MM.1S (cell line): ENCODE data around the gene SRGAP3.

ENCODE experiments used
- EZH2 ChIP-seq: fragments of 300-600 bp; sonication (generic); optimal IDR thresholded peaks from 2 replicates; pipeline ENCODE3; 2017; ENCODE audit warnings: low read depth, mild to moderate bottlenecking, antibody characterized with exemption, low read length, mixed read lengths
- EZH2phosphoT487 ChIP-seq: fragments of 300-600 bp; sonication (generic); IDR thresholded peaks from 2 replicates; pipeline ENCODE4 v1.6.1; 2018; ENCODE audit warnings: antibody characterized with exemption, low read length
- TF ChIP-seq, protein P1 (sequence below): fragments of 300-600 bp; sonication (generic); IDR thresholded peaks from 2 replicates; pipeline ENCODE4 v1.5.1; 2016; ENCODE audit warnings: antibody characterized with exemption, low read length, mixed read lengths

DNA sequence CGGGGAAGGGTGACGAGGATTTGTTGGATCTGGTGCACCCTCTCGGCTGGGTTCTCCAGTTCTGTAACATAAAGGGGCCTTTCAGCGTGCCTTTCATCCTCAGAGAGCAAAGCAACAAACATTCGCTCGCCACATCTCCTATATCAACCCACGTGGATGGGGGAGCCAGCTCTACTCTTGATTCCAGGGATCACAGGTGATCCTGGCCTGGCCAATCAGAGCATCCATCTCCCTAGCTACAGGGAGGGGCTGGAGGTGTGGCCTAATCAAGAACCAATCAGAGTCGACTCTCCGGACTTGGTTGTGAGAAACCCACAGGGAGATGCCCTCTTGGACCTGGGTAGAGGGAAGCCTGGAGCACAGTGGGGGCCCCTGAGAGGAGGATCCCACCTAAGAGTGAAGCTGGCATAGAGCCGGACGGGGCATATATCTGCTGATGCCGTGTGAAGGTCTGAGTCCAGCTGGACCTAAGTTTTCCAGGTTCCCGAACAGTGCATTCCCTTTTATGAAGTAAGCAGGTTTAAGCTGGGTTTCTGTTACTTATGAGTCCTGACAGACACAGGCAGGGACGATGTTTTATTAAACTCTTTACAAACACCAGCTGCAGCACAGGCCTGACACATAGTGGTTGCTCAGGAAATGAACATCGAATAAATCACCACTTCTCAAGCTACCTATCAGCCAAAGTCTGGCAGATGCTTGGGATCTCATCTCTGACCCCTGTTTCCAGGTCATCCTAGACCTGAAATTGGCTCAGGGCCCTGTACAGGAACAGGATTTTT, 235.5 kb downstream of the SRGAP3 start:
- TF ChIP-seq, protein P1, sequence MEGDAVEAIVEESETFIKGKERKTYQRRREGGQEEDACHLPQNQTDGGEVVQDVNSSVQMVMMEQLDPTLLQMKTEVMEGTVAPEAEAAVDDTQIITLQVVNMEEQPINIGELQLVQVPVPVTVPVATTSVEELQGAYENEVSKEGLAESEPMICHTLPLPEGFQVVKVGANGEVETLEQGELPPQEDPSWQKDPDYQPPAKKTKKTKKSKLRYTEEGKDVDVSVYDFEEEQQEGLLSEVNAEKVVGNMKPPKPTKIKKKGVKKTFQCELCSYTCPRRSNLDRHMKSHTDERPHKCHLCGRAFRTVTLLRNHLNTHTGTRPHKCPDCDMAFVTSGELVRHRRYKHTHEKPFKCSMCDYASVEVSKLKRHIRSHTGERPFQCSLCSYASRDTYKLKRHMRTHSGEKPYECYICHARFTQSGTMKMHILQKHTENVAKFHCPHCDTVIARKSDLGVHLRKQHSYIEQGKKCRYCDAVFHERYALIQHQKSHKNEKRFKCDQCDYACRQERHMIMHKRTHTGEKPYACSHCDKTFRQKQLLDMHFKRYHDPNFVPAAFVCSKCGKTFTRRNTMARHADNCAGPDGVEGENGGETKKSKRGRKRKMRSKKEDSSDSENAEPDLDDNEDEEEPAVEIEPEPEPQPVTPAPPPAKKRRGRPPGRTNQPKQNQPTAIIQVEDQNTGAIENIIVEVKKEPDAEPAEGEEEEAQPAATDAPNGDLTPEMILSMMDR: no peak
- TF ChIP-seq EZH2 (no peak), EZH2phosphoT487 (no peak)
